Neuronal stem cell (in vitro differentiated cells): Measurements from ENCODE around the gene TRAF5.
"Not testable (repeated sequence)": the region's sequence is repeated elsewhere in the genome, so short reads cannot be mapped to it uniquely, and the experiment has no call there.

Source experiments
- DNase-seq: peaks from one replicate; pipeline ENCODE4 v3.0.0-alpha.2; 2013; ENCODE audit warnings: low spot score
- H2AFZ ChIP-seq: one replicate; pipeline ENCODE4 v1.6.1; 2013; ENCODE audit warnings: mild to moderate bottlenecking, low read length, inconsistent platforms
- H2AK5ac ChIP-seq: 2 replicates; pipeline ENCODE4 v1.6.1; 2013; ENCODE audit warnings: low read depth, mild to moderate bottlenecking, inconsistent platforms, low read length, moderate library complexity, mixed read lengths
- H2BK120ac ChIP-seq: 2 replicates; pipeline ENCODE4 v1.6.1; 2013; ENCODE audit warnings: low read depth, mild to moderate bottlenecking, inconsistent platforms, low read length, moderate library complexity, mixed read lengths
- H2BK12ac ChIP-seq: one replicate; pipeline ENCODE4 v1.6.1; 2013; ENCODE audit warnings: low read length, inconsistent platforms
- H2BK15ac ChIP-seq: 2 replicates; pipeline ENCODE4 v1.6.1; 2013; ENCODE audit warnings: mild to moderate bottlenecking, low read length, inconsistent platforms, mixed read lengths
- H2BK5ac ChIP-seq: one replicate; pipeline ENCODE4 v1.6.1; 2013; ENCODE audit warnings: inconsistent platforms, mild to moderate bottlenecking, low read length, moderate library complexity
- H3K14ac ChIP-seq: one replicate; pipeline ENCODE4 v1.6.1; 2013; ENCODE audit warnings: low read length, inconsistent platforms
- H3K18ac ChIP-seq: 2 replicates; pipeline ENCODE4 v1.6.1; 2013; ENCODE audit warnings: low read length, inconsistent platforms
- H3K23ac ChIP-seq: 2 replicates; pipeline ENCODE4 v1.6.1; 2013; ENCODE audit warnings: low read depth, mild to moderate bottlenecking, mixed read lengths, low read length, inconsistent platforms; ENCODE audit not compliant: poor library complexity
- H3K27ac ChIP-seq: replicated peaks from 3 replicates; pipeline ENCODE4 v1.5.1; 2013; ENCODE audit warnings: low read length, inconsistent platforms
- H3K27me3 ChIP-seq, 3 experiments: 2 replicates each; pipeline ENCODE4 v1.6.1; 2013; ENCODE audit warnings: low read length in 3 of 3, mild to moderate bottlenecking in 2 of 3, inconsistent platforms in 1 of 3, low read depth in 1 of 3, mixed read lengths in 1 of 3, moderate library complexity in 1 of 3; ENCODE audit not compliant: control insufficient read depth in 3 of 3, insufficient read depth in 3 of 3
- H3K36me3 ChIP-seq, 2 donors: replicated peaks in 1 of 2; 2 replicates each; pipeline ENCODE4 v1.6.1; 2013; ENCODE audit warnings: low read length in 2 of 2; ENCODE audit not compliant: control insufficient read depth in 2 of 2, insufficient read depth in 2 of 2
- H3K4ac ChIP-seq: 2 replicates; pipeline ENCODE4 v1.6.1; 2013; ENCODE audit warnings: inconsistent platforms, mild to moderate bottlenecking, low read length, moderate library complexity
- H3K4me1 ChIP-seq, 2 donors: 1 replicate in 1 of 2; 2 replicates in 1 of 2; pipeline ENCODE4 v1.6.1; 2013; ENCODE audit warnings: low read length in 2 of 2, low read depth in 1 of 2; ENCODE audit not compliant: control insufficient read depth in 2 of 2, insufficient read depth in 1 of 2
- H3K4me2 ChIP-seq: one replicate; pipeline ENCODE4 v1.6.1; 2013; ENCODE audit warnings: mild to moderate bottlenecking, low read length, inconsistent platforms; ENCODE audit not compliant: insufficient read depth, poor library complexity, severe bottlenecking
- H3K4me3 ChIP-seq, 2 donors: 2 replicates each; pipeline ENCODE4 v1.5.1; 2013; ENCODE audit warnings: low read length in 2 of 2, mild to moderate bottlenecking in 2 of 2, inconsistent platforms in 1 of 2, moderate library complexity in 1 of 2
- H3K79me1 ChIP-seq: one replicate; pipeline ENCODE4 v1.6.1; 2013; ENCODE audit warnings: low read depth, mild to moderate bottlenecking, inconsistent platforms, low read length, moderate library complexity
- H3K9ac ChIP-seq: one replicate; pipeline ENCODE4 v1.6.1; 2013; ENCODE audit warnings: mild to moderate bottlenecking, low read depth, low read length, inconsistent platforms; ENCODE audit not compliant: poor library complexity
- H3K9me3 ChIP-seq, 2 donors: replicated peaks in 1 of 2; 2 replicates each; pipeline versions ENCODE3 to v1.6.1; 2013; ENCODE audit warnings: low read length in 2 of 2, mild to moderate bottlenecking in 2 of 2, inconsistent platforms in 1 of 2, low read depth in 1 of 2, mixed read lengths in 1 of 2, moderate library complexity in 1 of 2; ENCODE audit not compliant: control insufficient read depth in 2 of 2, insufficient read depth in 1 of 2
- H4K8ac ChIP-seq: one replicate; pipeline ENCODE4 v1.6.1; 2013; ENCODE audit warnings: low read depth, mild to moderate bottlenecking, inconsistent platforms, low read length, moderate library complexity
- H4K91ac ChIP-seq: one replicate; pipeline ENCODE4 v1.6.1; 2013; ENCODE audit warnings: low read length, low read depth, mild to moderate bottlenecking, inconsistent platforms; ENCODE audit not compliant: poor library complexity
- WGBS, 2 donors: extraction: QIAGEN DNeasy Blood & Tissue Kit; methylation state at CpG; one replicate each; pipeline ENCODE4 v1.1.7; 2013; ENCODE audit warnings: missing lambda C conversion rate in 2 of 2, mixed read lengths in 1 of 2; ENCODE audit not compliant: insufficient read length in 2 of 2, insufficient replicate concordance in 1 of 2; ENCODE audit errors: extremely low coverage in 2 of 2; 5-methylcytosine and 5-hydroxymethylcytosine counted together

TRAF5 gene

GRCh38 chr1:211401751-211402150 lies 75.1 kb downstream of the TRAF5 start:
- H4K8ac ChIP-seq, DNase-seq, H3K79me1 ChIP-seq, H2BK12ac ChIP-seq, H2BK15ac ChIP-seq, H3K4me3 ChIP-seq, H3K4me1 ChIP-seq, H2AK5ac ChIP-seq, H4K91ac ChIP-seq, H2AFZ ChIP-seq, H2BK5ac ChIP-seq, H2BK120ac ChIP-seq, H3K9ac ChIP-seq, H3K4me2 ChIP-seq, H3K23ac ChIP-seq, H3K27me3 ChIP-seq, H3K27ac ChIP-seq, H3K4ac ChIP-seq, H3K14ac ChIP-seq, H3K9me3 ChIP-seq, H3K18ac ChIP-seq: not testable (repeated sequence)
- H3K36me3 ChIP-seq, result peaks cover 0 to 13% of the 10 kb centered on the region in 2 donors
- no CpG with 5 or more reads among the region's 1 CpG for WGBS, 2 donors

GRCh38 chr1:211406086-211406485 lies 79.5 kb downstream of the TRAF5 start:
- not testable (repeated sequence) for DNase-seq, H3K79me1 ChIP-seq, H3K36me3 ChIP-seq, H4K91ac ChIP-seq, H3K4ac ChIP-seq, H2BK12ac ChIP-seq, H2AFZ ChIP-seq, H3K4me2 ChIP-seq, H3K23ac ChIP-seq, H2BK5ac ChIP-seq, H3K4me3 ChIP-seq, H2BK120ac ChIP-seq, H3K27ac ChIP-seq, H3K27me3 ChIP-seq, H2AK5ac ChIP-seq, H3K9ac ChIP-seq, H2BK15ac ChIP-seq, H3K18ac ChIP-seq, H3K4me1 ChIP-seq, H3K14ac ChIP-seq, H4K8ac ChIP-seq
- no CpG with 5 or more reads among the region's 3 CpGs for WGBS, 2 donors
- peaks cover 0 to 29% of the 10 kb centered on the region in 2 donors for H3K9me3 ChIP-seq

GRCh38 chr1:211407749-211408148 lies 81.1 kb downstream of the TRAF5 start:
- peaks cover 0 to 31% of the 10 kb centered on the region in 2 donors for H3K9me3 ChIP-seq
- not testable (repeated sequence) for H3K4ac ChIP-seq, DNase-seq, H3K9ac ChIP-seq, H3K36me3 ChIP-seq, H2BK120ac ChIP-seq, H3K27ac ChIP-seq, H2BK12ac ChIP-seq, H2BK15ac ChIP-seq, H3K79me1 ChIP-seq, H3K27me3 ChIP-seq, H2AFZ ChIP-seq, H3K4me2 ChIP-seq, H3K14ac ChIP-seq, H4K8ac ChIP-seq, H4K91ac ChIP-seq, H3K23ac ChIP-seq, H3K4me3 ChIP-seq, H3K18ac ChIP-seq, H2AK5ac ChIP-seq, H2BK5ac ChIP-seq, H3K4me1 ChIP-seq
- whole genome bisulfite sequencing, 2 donors, result no CpG with 5 or more reads among the region's 7 CpGs

- no peak overlapping the region for H3K9ac ChIP-seq
- H4K8ac ChIP-seq, result no peak overlapping the region
- H3K27ac ChIP-seq, result no peak overlapping the region
- H3K4ac ChIP-seq, result no peak overlapping the region
- no peaks in the 10 kb centered on the region for H3K27me3 ChIP-seq
- no peak overlapping the region for H2BK5ac ChIP-seq
- H3K4me3 ChIP-seq, result no peak overlapping the region
- H3K36me3 ChIP-seq, result no peaks in the 10 kb centered on the region
- H3K23ac ChIP-seq, result no peak overlapping the region
- WGBS, 2 donors, result no CpG with 5 or more reads among the region's 3 CpGs
- no peaks in the 10 kb centered on the region for H3K79me1 ChIP-seq
- H3K18ac ChIP-seq, result no peak overlapping the region
- peaks cover 0 to 37% of the 10 kb centered on the region in 2 donors for H3K9me3 ChIP-seq
- no peak overlapping the region for H2BK120ac ChIP-seq
- no peak overlapping the region for H3K14ac ChIP-seq
- no peak overlapping the region for H4K91ac ChIP-seq
- no peak overlapping the region for H3K4me2 ChIP-seq
- no peak for DNase-seq
- H2BK12ac ChIP-seq, result no peak overlapping the region
- H3K4me1 ChIP-seq, result no peaks in the 10 kb centered on the region
- no peak overlapping the region for H2AFZ ChIP-seq
- H2AK5ac ChIP-seq, result no peak overlapping the region
- no peak overlapping the region for H2BK15ac ChIP-seq
These were observed 85.0 kb downstream of the TRAF5 start for GRCh38 chr1:211411639-211412038.
